ENCODE measurements around the gene LCN12.

Gene LCN12

GRCh38 chr9:136964171-136964689, 12.2 kb downstream of the LCN12 start:
- H3K27me3 Mint-ChIP-seq (ENCODE audit: low read depth, poor library complexity) = peaks cover 15% of the 10 kb centered on the region

GRCh38 chr9:136964833-136965422, 12.9 kb downstream of the LCN12 start:
- Mint-ChIP-seq H3K4me1 (peaks cover 21% of the 10 kb centered on the region), H3K9me3 (no peaks in the 10 kb centered on the region), H3K27ac (no peak overlapping the region), H3K4me3 (no peak overlapping the region), H3K36me3 (ENCODE audit: low read depth) (no peaks in the 10 kb centered on the region), H3K27me3 (ENCODE audit: low read depth, poor library complexity) (peaks cover 15% of the 10 kb centered on the region)
- no peak for DNase-seq
- TF ChIP-seq CTCF (IDR thresholded peaks at IDR 0.05) = no peak

More at GRCh38 chr9:136964171-136964689, 12.2 kb downstream of the LCN12 start:
- no peaks in the 10 kb centered on the region for H3K36me3 Mint-ChIP-seq (ENCODE audit: low read depth)
- peaks cover 21% of the 10 kb centered on the region for H3K4me1 Mint-ChIP-seq
- H3K27ac Mint-ChIP-seq = no peak overlapping the region
- no peaks in the 10 kb centered on the region for H3K9me3 Mint-ChIP-seq
- no peak overlapping the region for H3K4me3 Mint-ChIP-seq
- DNase-seq = no peak
- no peak for TF ChIP-seq CTCF (IDR thresholded peaks at IDR 0.05)

- H3K27ac Mint-ChIP-seq = no peak overlapping the region
- no peaks in the 10 kb centered on the region for H3K9me3 Mint-ChIP-seq
- peaks cover 21% of the 10 kb centered on the region for H3K4me1 Mint-ChIP-seq
- no peak for TF ChIP-seq CTCF (IDR thresholded peaks at IDR 0.05)
- DNase-seq = no peak
- H3K27me3 Mint-ChIP-seq (ENCODE audit: low read depth, poor library complexity) = peaks cover 12% of the 10 kb centered on the region
- peak overlapping the region; percentile 56 for H3K4me3 Mint-ChIP-seq
- H3K36me3 Mint-ChIP-seq (ENCODE audit: low read depth) = no peaks in the 10 kb centered on the region
Observed at GRCh38 chr9:136965771-136966484, 13.9 kb downstream of the LCN12 start.

GRCh38 chr9:136968333-136969127, 16.5 kb downstream of the LCN12 start:
- Mint-ChIP-seq H3K36me3 (ENCODE audit: low read depth) (no peaks in the 10 kb centered on the region), H3K4me1 (peaks cover 16% of the 10 kb centered on the region), H3K9me3 (no peaks in the 10 kb centered on the region), H3K4me3 (no peak overlapping the region), H3K27me3 (ENCODE audit: low read depth, poor library complexity) (peaks cover 12% of the 10 kb centered on the region), H3K27ac (no peak overlapping the region)
- TF ChIP-seq CTCF (IDR thresholded peaks at IDR 0.05) = no peak
- no peak for DNase-seq

- TF ChIP-seq CTCF (IDR thresholded peaks at IDR 0.05) = no peak
- Mint-ChIP-seq H3K27ac (no peak overlapping the region), H3K9me3 (no peaks in the 10 kb centered on the region), H3K4me1 (peaks cover 16% of the 10 kb centered on the region), H3K27me3 (ENCODE audit: low read depth, poor library complexity) (peaks cover 17% of the 10 kb centered on the region), H3K36me3 (ENCODE audit: low read depth) (no peaks in the 10 kb centered on the region), H3K4me3 (no peak overlapping the region)
- DNase-seq = no peak
Observed at GRCh38 chr9:136969150-136969549, 17.1 kb downstream of the LCN12 start.
